Epithelial cell of proximal tubule (primary cell): Measurements from ENCODE around the gene CC2D1A. TPM values are rescaled to one million over a fixed set of nuclear protein-coding genes. Genes with fewer than 3 reads are reported as not detected.

Source experiments
- DNase-seq: peaks from one replicate; pipeline ENCODE4 v3.0.0-alpha.2; 2011; ENCODE audit warnings: low read depth
- H3K4me3 ChIP-seq: 2 replicates; pipeline ENCODE4 v1.5.1; 2011; ENCODE audit warnings: low read depth, mild to moderate bottlenecking, low read length
- CTCF ChIP-seq: conservative IDR thresholded peaks from 2 replicates; pipeline ENCODE4 v1.5.1; 2012; ENCODE audit warnings: low read depth, mild to moderate bottlenecking, low read length
- total RNA-seq: library from RNA; depleted of rRNA; stranded (reverse); fragments of >200 nt; gene quantifications from 2 replicates; pipeline ENCODE4 v1.2.3, GENCODE V29; 2015

Gene CC2D1A
- total RNA-seq, 1 donor from 2014 or later: 30.6 TPM

GRCh38 chr19:13957051-13957450 lies 51.0 kb downstream of the CC2D1A start:
- no peak for TF ChIP-seq CTCF
- DNase-seq: no peak
- no peak overlapping the region for H3K4me3 ChIP-seq

- DNase-seq: no peak
- TF ChIP-seq CTCF: no peak
Observed at GRCh38 chr19:13958043-13958442, 52.0 kb downstream of the CC2D1A start.

GRCh38 chr19:13959141-13959961 lies 53.4 kb downstream of the CC2D1A start:
- H3K4me3 ChIP-seq: no peak overlapping the region
- DNase-seq: no peak
- no peak for TF ChIP-seq CTCF

More at GRCh38 chr19:13958043-13958442, 52.0 kb downstream of the CC2D1A start:
- H3K4me3 ChIP-seq: no peak overlapping the region

GRCh38 chr19:13959962-13960862 lies 54.2 kb downstream of the CC2D1A start:
- H3K4me3 ChIP-seq: no peak overlapping the region
- no peak for DNase-seq
- TF ChIP-seq CTCF: no peak

- no peak for DNase-seq
- H3K4me3 ChIP-seq: no peak overlapping the region
- TF ChIP-seq CTCF: no peak
Observed at GRCh38 chr19:13960863-13961784, 55.1 kb downstream of the CC2D1A start.

- DNase-seq: no peak
- no peak for TF ChIP-seq CTCF
- H3K4me3 ChIP-seq: no peak overlapping the region
Observed at GRCh38 chr19:13961826-13962698, 56.1 kb downstream of the CC2D1A start.
